Osteocyte (in vitro differentiated cells): Measurements from ENCODE around the gene NOL9. TPM values are rescaled to one million over a fixed set of nuclear protein-coding genes. Genes with fewer than 3 reads are reported as not detected.

Experiments used
- DNase-seq: peaks from one replicate; pipeline ENCODE4 v3.0.0; 2021; ENCODE audit warnings: mixed read lengths; ENCODE audit not compliant: unreplicated experiment; ENCODE audit errors: extremely low spot score
- H3K27ac Mint-ChIP-seq: one replicate; pipeline ENCODE4 v1.8.0; 2021; ENCODE audit warnings: mild to moderate bottlenecking, mixed read lengths; ENCODE audit not compliant: unreplicated experiment
- H3K27me3 Mint-ChIP-seq: one replicate; pipeline ENCODE4 v1.8.0; 2021; ENCODE audit warnings: mixed read lengths; ENCODE audit not compliant: unreplicated experiment
- H3K36me3 Mint-ChIP-seq: one replicate; pipeline ENCODE4 v1.8.0; 2021; ENCODE audit warnings: mixed read lengths; ENCODE audit not compliant: unreplicated experiment
- H3K4me1 Mint-ChIP-seq: one replicate; pipeline ENCODE4 v1.8.0; 2021; ENCODE audit warnings: mixed read lengths; ENCODE audit not compliant: unreplicated experiment
- H3K4me3 Mint-ChIP-seq: one replicate; pipeline ENCODE4 v1.8.0; 2021; ENCODE audit warnings: mild to moderate bottlenecking, moderate library complexity, mixed read lengths; ENCODE audit not compliant: unreplicated experiment
- H3K9me3 Mint-ChIP-seq: one replicate; pipeline ENCODE4 v1.8.0; 2021; ENCODE audit warnings: mixed read lengths; ENCODE audit not compliant: unreplicated experiment
- total RNA-seq: library from RNA; stranded (reverse); gene quantifications from 2 replicates; pipeline ENCODE4 v1.2.1, GENCODE V29; 2021
- TF ChIP-seq, protein P1 (sequence below): fragments of 200-600 bp; sonication (generic); IDR thresholded peaks from 2 replicates; pipeline ENCODE4 v1.5.0; 2021; ENCODE audit warnings: antibody characterized with exemption, mild to moderate bottlenecking, moderate library complexity

The NOL9 gene
- total RNA-seq, 1 donor from 2014 or later: 33.5 TPM

DNA sequence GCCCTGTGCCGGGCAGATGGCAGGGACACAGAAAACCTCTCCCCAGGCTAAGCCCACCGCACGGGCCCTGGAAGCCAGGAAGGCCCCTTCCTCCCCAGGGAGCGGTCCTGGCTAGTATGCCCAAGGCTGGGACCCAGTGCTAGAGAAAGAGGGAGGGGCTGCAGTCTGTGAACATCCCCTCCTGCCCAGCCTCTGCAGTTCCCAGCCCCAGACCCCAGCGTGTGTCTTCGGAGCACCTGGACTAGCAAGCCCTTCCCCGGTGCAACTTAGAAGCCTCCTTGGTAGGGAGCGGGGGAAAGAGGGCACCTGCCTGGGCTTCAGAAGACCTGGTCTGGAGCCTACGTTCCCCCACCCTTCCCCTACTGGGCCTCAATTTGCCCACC is 64.9 kb downstream of the NOL9 start:
- DNase-seq: no peak
- TF ChIP-seq, protein P1, sequence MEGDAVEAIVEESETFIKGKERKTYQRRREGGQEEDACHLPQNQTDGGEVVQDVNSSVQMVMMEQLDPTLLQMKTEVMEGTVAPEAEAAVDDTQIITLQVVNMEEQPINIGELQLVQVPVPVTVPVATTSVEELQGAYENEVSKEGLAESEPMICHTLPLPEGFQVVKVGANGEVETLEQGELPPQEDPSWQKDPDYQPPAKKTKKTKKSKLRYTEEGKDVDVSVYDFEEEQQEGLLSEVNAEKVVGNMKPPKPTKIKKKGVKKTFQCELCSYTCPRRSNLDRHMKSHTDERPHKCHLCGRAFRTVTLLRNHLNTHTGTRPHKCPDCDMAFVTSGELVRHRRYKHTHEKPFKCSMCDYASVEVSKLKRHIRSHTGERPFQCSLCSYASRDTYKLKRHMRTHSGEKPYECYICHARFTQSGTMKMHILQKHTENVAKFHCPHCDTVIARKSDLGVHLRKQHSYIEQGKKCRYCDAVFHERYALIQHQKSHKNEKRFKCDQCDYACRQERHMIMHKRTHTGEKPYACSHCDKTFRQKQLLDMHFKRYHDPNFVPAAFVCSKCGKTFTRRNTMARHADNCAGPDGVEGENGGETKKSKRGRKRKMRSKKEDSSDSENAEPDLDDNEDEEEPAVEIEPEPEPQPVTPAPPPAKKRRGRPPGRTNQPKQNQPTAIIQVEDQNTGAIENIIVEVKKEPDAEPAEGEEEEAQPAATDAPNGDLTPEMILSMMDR: no peak
- Mint-ChIP-seq H3K27me3 (no peaks in the 10 kb centered on the region), H3K4me1 (peaks cover 66% of the 10 kb centered on the region), H3K4me3 (peak overlapping the region; percentile 78), H3K36me3 (no peaks in the 10 kb centered on the region), H3K9me3 (no peaks in the 10 kb centered on the region), H3K27ac (no peak overlapping the region)

DNA sequence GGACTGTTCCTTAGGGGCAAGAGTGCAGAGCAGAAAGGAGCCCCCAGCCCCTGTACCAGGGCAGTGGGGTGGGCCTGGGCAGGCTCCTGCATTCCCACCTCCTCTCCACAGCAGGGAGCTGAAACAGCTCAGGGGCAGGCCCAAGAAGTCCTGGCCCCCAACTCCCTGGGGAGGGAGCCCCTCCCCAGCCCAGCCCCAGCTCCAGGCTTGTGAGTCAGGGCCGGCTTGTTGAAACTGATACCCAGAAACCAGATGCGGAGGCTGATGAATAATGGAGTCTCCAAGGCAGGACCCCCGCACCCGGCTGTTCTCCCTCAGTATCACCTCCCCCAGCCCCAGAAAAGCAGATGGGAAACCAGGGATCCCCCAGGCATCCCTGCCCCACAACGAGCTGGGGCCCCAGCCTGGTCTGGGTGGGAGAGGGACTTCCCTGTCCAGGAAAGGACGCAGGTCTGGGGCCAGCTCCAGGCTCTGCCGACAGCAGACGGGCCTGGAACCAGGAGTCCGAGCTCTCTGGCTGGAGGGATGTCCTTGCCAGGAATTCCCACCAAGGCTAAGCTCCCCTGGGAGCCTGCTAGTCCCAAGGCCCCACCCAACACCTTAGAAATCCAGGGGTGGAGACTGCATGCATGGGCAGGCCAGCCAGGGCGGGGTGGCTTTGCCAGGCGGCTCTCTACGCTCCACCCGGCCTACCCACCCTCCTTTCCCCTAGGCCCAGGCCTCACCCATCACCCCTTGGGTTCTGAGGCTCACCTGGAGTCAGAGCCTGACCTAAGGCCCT is 65.5 kb downstream of the NOL9 start:
- TF ChIP-seq, protein P1: no peak
- Mint-ChIP-seq H3K36me3 (no peaks in the 10 kb centered on the region), H3K27me3 (no peaks in the 10 kb centered on the region), H3K9me3 (no peaks in the 10 kb centered on the region), H3K27ac (peak overlapping the region; percentile 70), H3K4me3 (no peak overlapping the region), H3K4me1 (peaks cover 68% of the 10 kb centered on the region)
- DNase-seq: no peak

DNA sequence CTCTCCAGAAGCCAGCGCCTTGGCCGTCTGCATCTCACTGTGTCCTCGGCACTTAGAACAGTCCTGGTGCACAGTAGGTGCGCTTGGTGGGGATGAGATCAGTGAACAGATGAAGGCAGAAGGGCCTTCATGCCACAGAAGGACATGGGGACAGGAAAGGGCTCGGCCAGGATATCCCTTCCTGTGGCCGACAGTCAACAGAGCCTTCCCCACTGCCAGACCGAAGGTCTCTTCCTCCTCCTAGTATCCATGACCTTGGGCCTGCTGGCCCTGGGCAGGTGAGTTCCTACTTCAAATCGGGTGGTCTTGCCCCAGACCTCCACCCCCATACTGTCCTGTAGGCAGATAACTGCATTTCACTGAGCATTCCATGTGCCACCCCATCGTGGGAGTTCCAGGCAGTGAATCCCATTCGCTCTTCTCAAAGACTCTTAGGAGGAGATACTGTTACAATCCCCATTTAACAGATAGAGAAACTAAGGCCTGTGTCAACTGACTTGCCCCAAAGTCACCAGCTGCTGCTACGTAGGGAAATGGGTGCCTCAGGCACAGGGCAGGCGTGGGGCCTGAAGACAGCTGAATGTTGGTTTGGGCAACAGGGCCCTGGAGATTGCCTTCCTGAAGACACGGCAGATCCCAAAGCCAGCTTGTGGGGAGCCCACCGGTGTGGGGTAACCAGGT is 66.4 kb downstream of the NOL9 start:
- Mint-ChIP-seq H3K27ac (peak overlapping the region; percentile 70), H3K27me3 (no peaks in the 10 kb centered on the region), H3K9me3 (no peaks in the 10 kb centered on the region), H3K36me3 (no peaks in the 10 kb centered on the region), H3K4me1 (peaks cover 65% of the 10 kb centered on the region), H3K4me3 (no peak overlapping the region)
- DNase-seq: no peak
- TF ChIP-seq, protein P1: no peak

DNA sequence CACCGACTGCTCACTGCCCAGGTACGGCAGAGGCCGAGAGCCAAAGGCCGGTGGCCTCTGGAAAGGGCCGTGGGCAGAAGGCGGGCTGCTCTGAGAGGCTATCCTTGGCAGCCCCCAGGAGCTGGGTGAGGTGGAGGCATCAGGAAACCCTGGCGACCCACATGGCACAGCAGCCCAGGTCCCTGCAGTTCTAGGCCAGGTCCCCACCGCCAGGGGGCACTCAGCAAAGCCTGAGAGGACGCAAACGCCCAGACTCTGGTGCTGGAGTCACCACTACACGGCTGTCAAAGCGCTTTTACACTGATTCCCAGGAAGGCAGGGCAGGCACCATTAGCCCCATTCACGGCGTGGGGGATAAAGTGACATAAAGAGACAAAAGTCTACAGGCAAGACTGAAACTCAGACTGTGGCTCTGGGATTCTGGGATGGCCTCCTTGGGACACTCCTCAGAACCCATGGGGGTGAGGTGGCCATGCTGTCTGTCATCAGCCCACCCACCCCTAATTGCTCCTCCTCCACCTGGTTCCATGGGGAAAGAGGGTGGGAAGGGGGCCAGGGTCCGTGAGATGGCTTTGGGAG is 67.8 kb downstream of the NOL9 start:
- Mint-ChIP-seq H3K4me1 (peaks cover 52% of the 10 kb centered on the region), H3K9me3 (no peaks in the 10 kb centered on the region), H3K27me3 (no peaks in the 10 kb centered on the region), H3K36me3 (no peaks in the 10 kb centered on the region), H3K27ac (peak overlapping the region; percentile 71), H3K4me3 (peak overlapping the region; percentile 72)
- peak; percentile 95 for DNase-seq
- TF ChIP-seq, protein P1: peak; percentile 93
